Measurements from ENCODE around the gene SLC6A9.

SLC6A9 gene

DNA sequence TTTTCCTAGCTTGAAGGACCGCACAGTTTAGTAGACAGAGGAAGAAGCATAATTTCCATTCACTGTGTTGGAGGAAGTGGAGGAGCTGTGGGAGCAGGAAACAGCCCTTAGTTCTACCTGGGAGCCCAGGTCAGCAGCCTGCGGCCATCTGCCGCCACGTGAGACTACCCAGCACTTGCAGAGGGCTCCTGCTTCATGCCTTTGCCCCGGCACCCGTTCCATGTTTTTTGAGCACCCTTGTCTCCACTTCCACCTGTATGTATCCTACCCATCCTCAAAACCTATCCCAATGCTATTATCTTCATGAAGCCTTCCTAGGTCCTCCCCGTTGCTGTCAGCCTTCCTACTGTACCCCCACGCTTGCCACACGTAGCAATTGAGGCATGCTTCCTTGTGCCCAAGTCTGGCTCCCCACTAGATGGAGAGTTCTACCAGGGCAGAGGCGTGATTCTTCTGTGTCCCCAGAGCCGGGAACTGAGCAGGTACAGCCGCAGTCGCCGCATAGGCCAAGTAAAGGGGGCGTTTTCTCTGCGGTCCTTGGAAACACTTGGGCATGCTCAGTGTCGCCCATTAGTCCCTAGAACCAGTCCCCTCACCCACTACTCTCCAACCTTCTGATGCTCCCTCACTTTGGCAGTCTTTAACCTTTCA lies 1.9 kb downstream of the SLC6A9 start:
- DNase-seq (ENCODE audit: low spot score) = peak; percentile 73

GRCh38 chr1:44027320-44027719 lies 3.9 kb downstream of the SLC6A9 start:
- DNase-seq (ENCODE audit: low spot score) = no peak

DNA sequence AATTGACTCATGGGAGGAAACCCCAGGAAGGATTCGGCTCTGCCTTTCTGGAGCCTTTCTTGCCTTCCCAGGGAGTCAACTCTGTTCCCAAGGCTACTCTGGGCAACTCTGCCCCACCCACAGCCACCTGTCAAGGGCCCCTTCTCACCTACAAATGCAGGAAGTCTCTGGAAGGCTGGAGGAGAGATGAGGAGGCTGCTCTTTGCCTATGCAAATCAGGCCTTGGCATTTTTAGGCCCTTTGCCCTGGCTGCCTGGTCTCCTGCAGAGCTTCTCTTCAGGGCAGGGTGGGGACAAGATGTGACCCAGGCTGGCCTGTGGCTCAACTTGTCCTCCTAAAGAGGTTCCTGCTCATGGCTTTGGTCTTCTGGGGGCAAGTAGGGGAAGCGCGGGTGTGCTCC lies 5.4 kb downstream of the SLC6A9 start:
- DNase-seq (ENCODE audit: low spot score) = no peak

DNA sequence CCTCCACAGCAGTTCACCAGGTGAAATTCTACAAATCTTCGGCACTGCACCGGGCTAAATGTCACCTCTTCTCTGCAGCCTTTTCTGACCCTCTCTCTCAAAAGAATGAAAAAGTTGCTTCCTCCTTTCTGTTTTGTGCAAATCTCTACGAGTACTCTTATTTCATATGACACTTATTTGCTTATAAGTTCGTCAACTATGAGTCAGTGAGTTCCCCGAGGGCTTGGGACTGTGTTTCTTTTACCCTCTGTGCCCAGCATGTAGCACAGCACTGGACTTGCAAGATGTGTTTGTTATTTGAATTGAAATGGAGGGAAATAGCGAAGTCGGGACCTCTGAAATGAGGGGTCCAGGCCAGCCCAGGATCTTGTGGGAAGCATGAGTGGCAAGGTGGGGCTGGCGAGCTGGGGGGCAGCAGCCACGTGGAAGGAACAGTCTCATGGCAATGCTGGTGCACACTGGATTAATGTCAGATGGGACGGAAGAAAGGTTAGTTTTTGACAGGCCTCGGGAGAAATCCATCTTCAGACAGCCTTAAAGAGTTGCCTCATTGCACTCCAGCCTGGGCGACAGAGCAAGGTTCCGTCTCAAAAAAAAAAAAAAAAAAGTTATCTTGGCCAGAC lies 6.2 kb downstream of the SLC6A9 start:
- no peak for DNase-seq (ENCODE audit: low spot score)

DNA sequence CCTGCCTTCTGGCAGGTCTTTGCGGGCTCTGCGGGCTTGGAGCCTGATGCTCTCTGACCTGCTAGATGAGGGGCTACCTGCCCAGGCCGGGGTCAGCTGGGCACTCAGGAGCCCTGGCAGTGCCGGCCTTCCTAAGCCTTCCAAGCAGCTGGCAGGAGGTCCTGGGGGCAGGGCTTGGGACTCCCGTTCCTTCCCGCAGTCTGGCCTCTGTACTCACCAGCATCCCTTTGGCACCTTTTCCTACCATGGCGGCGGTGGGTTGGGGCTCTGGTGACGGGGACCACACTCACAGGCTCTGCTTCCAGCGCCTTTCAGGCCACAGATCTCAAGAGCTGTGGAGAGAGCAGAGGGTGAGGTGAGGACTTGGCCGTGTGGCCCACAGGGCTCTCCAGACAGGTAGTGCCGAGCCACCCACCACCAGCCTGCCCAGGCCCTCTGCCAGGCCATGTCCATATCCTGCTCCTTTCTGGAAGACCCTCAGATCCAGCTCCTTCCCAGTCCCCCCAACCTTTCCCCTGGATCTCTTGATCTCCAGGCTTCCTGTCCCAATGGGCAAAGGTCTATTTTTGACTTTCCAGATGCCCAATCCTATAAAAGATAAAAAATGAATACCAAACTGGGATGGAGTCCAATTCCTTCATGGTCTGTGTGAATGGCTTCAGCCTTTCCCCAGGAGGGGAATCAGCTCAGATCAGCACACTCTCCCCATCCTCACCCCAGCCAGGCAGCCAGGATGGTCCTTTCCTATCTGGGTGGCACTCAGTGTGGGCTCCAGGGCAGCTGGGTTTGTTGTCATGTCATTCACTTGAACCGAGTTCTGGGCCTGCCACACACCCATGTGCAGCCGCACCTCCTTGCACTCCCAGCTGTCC lies 7.0 kb downstream of the SLC6A9 start:
- no peak for DNase-seq (ENCODE audit: low spot score)

GRCh38 chr1:44021581-44022321 lies 9.5 kb downstream of the SLC6A9 start:
- no peak for DNase-seq (ENCODE audit: low spot score)

DNA sequence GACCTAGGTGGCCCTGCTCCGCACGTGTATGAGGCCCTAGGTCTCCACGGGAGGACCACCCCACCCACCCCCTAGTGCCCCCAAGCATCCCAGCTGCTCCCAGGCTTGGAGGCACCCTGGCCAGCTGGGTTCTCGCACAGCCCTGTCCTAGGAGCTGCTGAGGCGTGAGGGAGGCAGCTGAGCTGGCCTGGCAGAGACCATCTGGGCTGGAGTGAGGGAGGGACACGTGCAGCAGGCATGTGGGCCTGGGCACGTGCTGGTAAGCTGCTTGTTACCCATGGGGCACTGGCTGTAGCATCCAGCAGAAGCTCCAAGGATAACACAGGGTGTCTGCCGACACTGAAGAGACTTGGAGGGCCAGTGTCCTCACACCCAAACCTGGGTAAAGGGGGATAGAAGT lies 10.1 kb downstream of the SLC6A9 start:
- DNase-seq (ENCODE audit: low spot score) = no peak

- DNase-seq (ENCODE audit: low spot score) = no peak
Observed at GRCh38 chr1:44020464-44020863, 10.8 kb downstream of the SLC6A9 start.

DNA sequence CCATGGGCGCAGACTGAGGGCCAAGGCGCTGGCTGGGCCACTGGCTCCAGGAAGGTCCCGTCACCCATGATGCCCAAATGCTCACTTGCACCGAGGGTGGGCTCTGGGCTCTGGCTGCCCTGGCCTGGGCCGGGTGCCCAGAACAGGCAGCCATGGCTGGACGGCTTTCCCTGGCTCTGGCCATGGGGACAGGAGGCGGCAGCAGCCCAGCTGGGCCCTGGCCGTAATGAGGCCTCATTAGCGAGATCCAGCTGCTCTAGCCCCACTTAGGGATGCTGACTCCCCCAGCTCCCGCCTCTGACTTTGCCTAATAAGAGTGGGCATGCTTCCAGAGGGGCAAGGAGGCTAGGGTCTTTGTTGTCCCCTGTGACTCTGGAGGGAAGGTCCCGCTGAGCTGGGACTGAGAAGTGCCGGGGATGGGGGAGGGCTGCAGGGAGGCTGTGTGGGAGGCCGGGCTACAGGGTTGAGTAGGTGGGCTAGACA lies 11.8 kb downstream of the SLC6A9 start:
- DNase-seq (ENCODE audit: low spot score) = no peak

DNA sequence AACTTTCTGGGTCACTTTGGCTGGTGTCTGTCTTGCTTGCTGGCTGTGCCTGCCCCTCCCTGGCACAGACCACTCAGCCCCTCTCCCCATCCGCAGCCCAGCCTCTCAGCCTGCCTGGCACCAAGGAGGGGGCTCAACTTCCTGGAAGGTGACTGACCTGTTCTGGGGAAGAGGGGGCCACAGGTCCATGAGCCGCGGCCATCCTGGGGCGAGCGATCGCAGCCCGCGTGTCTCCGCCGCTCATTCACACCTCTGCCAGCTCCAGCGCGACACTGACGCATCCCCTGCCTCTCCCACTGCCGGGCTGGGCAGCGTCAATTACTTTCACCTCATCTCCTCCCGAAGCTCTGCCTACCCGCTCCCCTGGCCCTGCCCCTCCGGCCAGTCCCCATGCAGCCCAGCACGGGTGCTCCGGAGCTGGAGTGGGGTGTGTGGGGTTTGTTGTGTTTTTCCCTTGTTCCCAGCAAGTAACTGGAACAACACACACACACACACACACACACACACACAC lies 14.3 kb downstream of the SLC6A9 start:
- DNase-seq (ENCODE audit: low spot score) = no peak

GRCh38 chr1:44016041-44016889 lies 15.0 kb downstream of the SLC6A9 start:
- DNase-seq (ENCODE audit: low spot score) = no peak

- no peak for DNase-seq (ENCODE audit: low spot score)
Observed at GRCh38 chr1:44015206-44015605, 16.1 kb downstream of the SLC6A9 start.

- no peak for DNase-seq (ENCODE audit: low spot score)
Observed at GRCh38 chr1:44014365-44015104, 16.7 kb downstream of the SLC6A9 start.

GRCh38 chr1:44013949-44014348 lies 17.3 kb downstream of the SLC6A9 start:
- no peak for DNase-seq (ENCODE audit: low spot score)

GRCh38 chr1:44012941-44013609 lies 18.2 kb downstream of the SLC6A9 start:
- no peak for DNase-seq (ENCODE audit: low spot score)

DNA sequence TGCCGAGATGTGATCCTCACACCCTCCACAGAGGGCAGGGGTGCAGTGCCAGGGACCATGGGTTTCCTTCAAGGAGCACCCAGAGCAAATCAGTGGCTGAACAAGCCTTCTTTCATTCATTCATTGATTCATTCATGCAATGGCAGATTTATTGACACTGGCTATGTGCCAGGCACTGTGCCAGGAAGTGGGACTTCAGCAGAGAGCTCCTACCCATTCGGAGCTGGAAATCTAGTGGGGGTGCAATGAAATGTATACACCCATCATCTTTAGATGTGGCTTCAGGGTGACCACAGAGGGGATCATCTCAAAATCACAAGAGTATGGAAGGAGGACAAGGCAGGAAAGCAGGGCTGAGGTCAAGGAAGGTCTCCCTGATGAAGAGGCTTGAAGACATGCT lies 18.9 kb downstream of the SLC6A9 start:
- DNase-seq (ENCODE audit: low spot score) = no peak

DNA sequence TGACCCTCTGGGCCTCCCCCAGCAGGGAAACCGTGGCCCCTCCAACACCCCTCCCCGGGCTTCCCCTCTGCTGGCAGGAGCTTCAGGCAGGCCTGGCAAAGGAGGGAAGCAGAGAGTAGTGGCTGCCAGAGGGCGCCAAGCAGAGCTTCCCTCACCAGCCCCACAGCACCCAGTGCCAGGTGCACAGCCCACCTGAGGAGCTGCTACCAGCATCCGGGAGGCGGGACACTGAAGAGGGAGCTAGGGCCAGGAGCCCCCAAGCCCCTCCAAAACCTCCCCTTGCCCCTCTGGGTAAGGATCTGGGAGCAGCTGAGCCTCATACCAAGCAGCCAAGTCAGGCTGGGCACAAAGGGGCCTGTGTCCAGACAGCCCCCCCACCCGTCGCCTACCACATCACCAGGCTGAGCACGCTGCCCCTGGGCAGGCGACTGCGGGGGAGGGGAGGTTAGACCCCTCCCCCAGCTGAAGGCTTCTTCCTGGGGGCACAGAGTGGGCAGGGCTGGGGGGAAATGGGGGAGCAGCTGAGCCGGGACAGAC lies 20.3 kb downstream of the SLC6A9 start:
- no peak for DNase-seq (ENCODE audit: low spot score)

- DNase-seq (ENCODE audit: low spot score) = no peak
Observed at GRCh38 chr1:44008259-44008658, 23.0 kb downstream of the SLC6A9 start.

- DNase-seq (ENCODE audit: low spot score) = no peak
Observed at GRCh38 chr1:44002606-44003157, 28.6 kb downstream of the SLC6A9 start.

Data from HuH-7 (cell line).